ENCODE data around the gene LRRN1.
A peak's percentile ranks its signal among the peaks of the same experiment; 100 is the strongest.
"Not testable (repeated sequence)": the region's sequence is repeated elsewhere in the genome, so short reads cannot be mapped to it uniquely, and the experiment has no call there.

Gene LRRN1

GRCh38 chr3:3828417-3828816 lies 29.2 kb downstream of the LRRN1 start:
- DNase-seq; H3K27ac Mint-ChIP-seq; H3K27me3 Mint-ChIP-seq; H3K4me1 Mint-ChIP-seq (ENCODE audit: low read depth); H3K4me3 Mint-ChIP-seq: not testable (repeated sequence)
- Mint-ChIP-seq H3K9me3 (peaks cover 12% of the 10 kb centered on the region), H3K36me3 (ENCODE audit: low read depth) (peaks cover 11% of the 10 kb centered on the region)

GRCh38 chr3:3836845-3837244 lies 37.6 kb downstream of the LRRN1 start:
- peaks cover 12% of the 10 kb centered on the region for H3K36me3 Mint-ChIP-seq (ENCODE audit: low read depth)
- H3K27me3 Mint-ChIP-seq: no peaks in the 10 kb centered on the region
- peaks cover 16% of the 10 kb centered on the region for H3K4me1 Mint-ChIP-seq (ENCODE audit: low read depth)
- no peak overlapping the region for H3K4me3 Mint-ChIP-seq
- peak overlapping the region; percentile 67 for H3K27ac Mint-ChIP-seq
- peaks cover 32% of the 10 kb centered on the region for H3K9me3 Mint-ChIP-seq
- no peak for DNase-seq

- Mint-ChIP-seq H3K4me3 (no peak overlapping the region), H3K9me3 (peaks cover 14% of the 10 kb centered on the region), H3K27ac (no peak overlapping the region), H3K4me1 (ENCODE audit: low read depth) (peaks cover 4% of the 10 kb centered on the region), H3K36me3 (ENCODE audit: low read depth) (peaks cover 14% of the 10 kb centered on the region), H3K27me3 (no peaks in the 10 kb centered on the region)
- DNase-seq: no peak
Observed at GRCh38 chr3:3842356-3842755, 43.1 kb downstream of the LRRN1 start.

- Mint-ChIP-seq H3K27ac (no peak overlapping the region), H3K27me3 (no peaks in the 10 kb centered on the region), H3K36me3 (ENCODE audit: low read depth) (peaks cover 14% of the 10 kb centered on the region), H3K4me3 (no peak overlapping the region), H3K4me1 (ENCODE audit: low read depth) (peaks cover 7% of the 10 kb centered on the region), H3K9me3 (no peaks in the 10 kb centered on the region)
- no peak for DNase-seq
Observed at GRCh38 chr3:3847994-3848922, 49.0 kb downstream of the LRRN1 start.

DNA sequence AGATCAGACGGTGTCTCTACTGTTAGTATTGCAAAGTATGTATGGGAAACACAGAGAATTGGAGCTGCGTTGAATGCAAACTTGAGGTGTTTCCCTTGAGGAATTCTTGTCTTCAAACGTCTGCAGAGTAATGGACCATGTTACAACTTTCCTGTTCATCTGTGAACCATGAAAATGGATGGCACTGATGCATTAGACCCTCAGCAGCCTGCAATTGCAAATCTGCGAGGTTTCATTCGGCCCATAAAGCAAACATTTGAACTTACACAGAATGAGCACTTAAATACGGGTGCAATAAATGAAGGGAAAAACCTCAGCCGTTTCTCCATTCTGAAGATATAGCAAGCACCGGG lies 49.7 kb downstream of the LRRN1 start:
- DNase-seq: no peak

DNA sequence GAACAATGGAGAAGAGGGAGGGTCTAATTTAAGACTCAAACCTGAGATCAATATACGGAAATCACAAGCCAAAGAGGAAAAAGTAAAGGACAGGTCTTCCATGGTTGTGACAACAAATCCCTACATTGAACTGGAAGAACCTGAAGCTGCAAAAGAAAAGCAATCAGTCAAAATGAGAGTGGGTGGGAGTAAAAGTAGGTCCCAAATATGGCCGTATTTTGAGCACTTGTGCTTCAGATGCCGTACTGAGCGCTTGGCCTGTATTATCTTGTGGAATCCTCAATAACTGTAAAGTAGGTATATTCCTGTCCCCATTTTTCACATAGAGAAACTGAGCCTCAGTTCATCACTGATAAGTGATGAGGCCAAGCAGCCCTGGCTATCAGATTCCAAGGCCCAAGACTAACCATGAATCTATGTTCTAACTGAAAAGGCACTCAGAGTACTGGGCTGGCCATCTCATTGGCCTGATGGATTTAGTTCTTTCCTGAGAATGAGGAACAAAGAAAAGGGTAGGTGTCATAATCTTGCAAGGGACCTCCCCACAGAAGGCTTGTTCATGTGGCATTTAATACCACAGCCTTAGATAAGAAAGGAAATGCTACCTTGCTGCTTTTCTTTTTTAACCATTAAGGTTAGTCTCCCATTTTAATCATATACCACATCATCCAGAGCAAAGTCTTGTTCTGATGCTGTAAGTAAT lies 52.5 kb downstream of the LRRN1 start:
- Mint-ChIP-seq H3K36me3 (ENCODE audit: low read depth) (no peaks in the 10 kb centered on the region), H3K4me1 (ENCODE audit: low read depth) (peaks cover 7% of the 10 kb centered on the region), H3K9me3 (no peaks in the 10 kb centered on the region), H3K4me3 (no peak overlapping the region), H3K27me3 (no peaks in the 10 kb centered on the region), H3K27ac (no peak overlapping the region)
- no peak for DNase-seq

More for the DNA sequence above, 49.7 kb downstream of the LRRN1 start:
- peaks cover 7% of the 10 kb centered on the region for H3K4me1 Mint-ChIP-seq (ENCODE audit: low read depth)
- no peaks in the 10 kb centered on the region for H3K9me3 Mint-ChIP-seq
- H3K36me3 Mint-ChIP-seq (ENCODE audit: low read depth): peaks cover 14% of the 10 kb centered on the region
- H3K27ac Mint-ChIP-seq: no peak overlapping the region
- no peaks in the 10 kb centered on the region for H3K27me3 Mint-ChIP-seq
- no peak overlapping the region for H3K4me3 Mint-ChIP-seq

GRCh38 chr3:3853544-3853943 lies 54.3 kb downstream of the LRRN1 start:
- DNase-seq: no peak
- H3K27me3 Mint-ChIP-seq: no peaks in the 10 kb centered on the region
- H3K4me1 Mint-ChIP-seq (ENCODE audit: low read depth): peaks cover 7% of the 10 kb centered on the region
- H3K4me3 Mint-ChIP-seq: no peak overlapping the region
- H3K9me3 Mint-ChIP-seq: no peaks in the 10 kb centered on the region
- H3K36me3 Mint-ChIP-seq (ENCODE audit: low read depth): no peaks in the 10 kb centered on the region
- H3K27ac Mint-ChIP-seq: no peak overlapping the region

DNA sequence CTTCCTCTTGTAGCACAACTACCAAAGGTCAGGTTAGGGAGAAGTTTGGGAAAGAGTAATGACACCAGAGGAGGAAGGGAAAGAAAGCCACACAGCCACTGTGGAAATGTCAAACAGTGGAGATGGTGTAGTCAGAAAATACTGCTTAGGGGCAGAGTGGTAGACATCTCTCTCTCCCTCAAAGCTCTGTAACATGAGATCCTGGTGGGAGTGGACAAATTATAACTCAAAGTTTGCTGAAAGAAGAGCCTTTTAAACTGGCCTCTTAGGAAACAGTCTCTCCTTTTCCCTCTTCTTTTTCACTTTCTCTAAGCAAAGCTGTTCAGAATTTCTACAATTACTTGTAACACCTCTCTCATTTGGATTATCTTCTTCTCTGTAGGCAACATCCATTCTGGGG lies 55.8 kb downstream of the LRRN1 start:
- Mint-ChIP-seq H3K4me3 (no peak overlapping the region), H3K27ac (no peak overlapping the region), H3K9me3 (no peaks in the 10 kb centered on the region), H3K27me3 (no peaks in the 10 kb centered on the region), H3K4me1 (ENCODE audit: low read depth) (peaks cover 7% of the 10 kb centered on the region), H3K36me3 (ENCODE audit: low read depth) (no peaks in the 10 kb centered on the region)
- DNase-seq: no peak

DNA sequence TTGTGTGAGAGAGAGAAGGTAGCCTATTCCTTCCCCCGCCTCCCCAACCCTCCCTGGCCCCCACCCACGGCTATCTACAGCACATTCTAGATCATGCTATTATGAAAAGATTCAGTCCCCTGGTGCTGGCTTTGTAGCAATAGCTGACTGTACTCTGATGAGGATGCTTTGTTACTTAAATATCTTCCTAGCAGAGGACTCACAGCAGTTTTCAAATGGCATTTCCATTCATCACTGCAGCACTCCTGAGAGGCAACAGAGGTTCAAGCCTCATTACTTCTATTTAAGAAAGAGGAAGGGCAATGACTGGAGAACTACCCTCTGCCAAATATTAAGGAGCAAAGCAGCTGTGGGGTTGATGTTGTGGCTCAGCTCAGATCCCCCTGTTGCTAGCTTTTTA lies 61.0 kb downstream of the LRRN1 start:
- Mint-ChIP-seq H3K27me3 (no peaks in the 10 kb centered on the region), H3K4me3 (no peak overlapping the region), H3K9me3 (no peaks in the 10 kb centered on the region), H3K36me3 (ENCODE audit: low read depth) (no peaks in the 10 kb centered on the region), H3K27ac (no peak overlapping the region), H3K4me1 (ENCODE audit: low read depth) (no peaks in the 10 kb centered on the region)
- DNase-seq: no peak

DNA sequence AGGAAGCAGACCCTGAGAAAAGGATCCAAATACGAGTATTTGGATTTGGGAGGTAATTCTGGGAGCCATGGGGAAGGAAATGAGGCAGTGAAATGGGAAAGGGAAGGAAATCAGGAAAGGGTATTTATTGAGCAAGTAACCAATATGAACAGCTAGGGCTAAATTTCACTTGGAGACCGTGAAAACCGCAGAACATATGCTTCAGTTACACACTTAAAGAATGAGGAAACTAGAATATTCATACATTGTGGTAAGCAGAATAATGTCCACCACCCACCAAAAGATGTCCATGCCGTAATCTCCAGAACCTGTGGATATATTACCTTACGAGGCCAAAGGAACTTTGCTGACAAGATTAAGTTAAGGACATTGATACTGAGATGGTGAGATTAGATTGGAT lies 63.3 kb downstream of the LRRN1 start:
- H3K36me3 Mint-ChIP-seq (ENCODE audit: low read depth): no peaks in the 10 kb centered on the region
- no peak for DNase-seq
- no peaks in the 10 kb centered on the region for H3K27me3 Mint-ChIP-seq
- no peak overlapping the region for H3K27ac Mint-ChIP-seq
- peaks cover under 1% of the 10 kb centered on the region for H3K9me3 Mint-ChIP-seq
- H3K4me1 Mint-ChIP-seq (ENCODE audit: low read depth): no peaks in the 10 kb centered on the region
- H3K4me3 Mint-ChIP-seq: no peak overlapping the region

GRCh38 chr3:3875491-3875890 lies 76.3 kb downstream of the LRRN1 start:
- no peaks in the 10 kb centered on the region for H3K4me1 Mint-ChIP-seq (ENCODE audit: low read depth)
- no peaks in the 10 kb centered on the region for H3K27me3 Mint-ChIP-seq
- no peaks in the 10 kb centered on the region for H3K36me3 Mint-ChIP-seq (ENCODE audit: low read depth)
- no peaks in the 10 kb centered on the region for H3K9me3 Mint-ChIP-seq
- H3K27ac Mint-ChIP-seq: no peak overlapping the region
- no peak overlapping the region for H3K4me3 Mint-ChIP-seq
- DNase-seq: no peak

- Mint-ChIP-seq H3K4me3 (no peak overlapping the region), H3K27me3 (no peaks in the 10 kb centered on the region), H3K4me1 (ENCODE audit: low read depth) (no peaks in the 10 kb centered on the region), H3K9me3 (peaks cover 2% of the 10 kb centered on the region), H3K27ac (no peak overlapping the region), H3K36me3 (ENCODE audit: low read depth) (no peaks in the 10 kb centered on the region)
- DNase-seq: no peak
Observed at GRCh38 chr3:3881050-3881449, 81.8 kb downstream of the LRRN1 start.

DNA sequence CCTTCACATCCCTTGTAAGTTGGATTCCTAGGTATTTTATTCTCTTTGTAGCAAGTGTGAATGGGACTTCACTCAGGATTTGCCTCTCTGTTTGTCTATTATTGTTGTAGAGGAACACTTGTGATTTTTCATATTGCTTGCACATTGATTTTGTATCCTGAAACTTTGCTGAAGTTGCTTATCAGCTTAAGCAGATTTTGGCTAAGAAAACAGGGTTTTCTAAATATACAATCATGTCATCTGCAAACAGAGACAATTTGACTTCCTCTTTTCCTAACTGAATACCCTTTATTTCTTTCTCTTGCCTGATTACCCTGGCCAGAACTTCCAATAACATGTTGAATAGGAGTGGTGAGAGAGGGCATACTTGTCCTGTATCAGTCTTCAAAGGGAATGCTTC lies 88.1 kb downstream of the LRRN1 start:
- H3K27me3 Mint-ChIP-seq; H3K4me3 Mint-ChIP-seq; DNase-seq; H3K27ac Mint-ChIP-seq; H3K4me1 Mint-ChIP-seq (ENCODE audit: low read depth); H3K36me3 Mint-ChIP-seq (ENCODE audit: low read depth): not testable (repeated sequence)
- peaks cover 36% of the 10 kb centered on the region for H3K9me3 Mint-ChIP-seq

DNA sequence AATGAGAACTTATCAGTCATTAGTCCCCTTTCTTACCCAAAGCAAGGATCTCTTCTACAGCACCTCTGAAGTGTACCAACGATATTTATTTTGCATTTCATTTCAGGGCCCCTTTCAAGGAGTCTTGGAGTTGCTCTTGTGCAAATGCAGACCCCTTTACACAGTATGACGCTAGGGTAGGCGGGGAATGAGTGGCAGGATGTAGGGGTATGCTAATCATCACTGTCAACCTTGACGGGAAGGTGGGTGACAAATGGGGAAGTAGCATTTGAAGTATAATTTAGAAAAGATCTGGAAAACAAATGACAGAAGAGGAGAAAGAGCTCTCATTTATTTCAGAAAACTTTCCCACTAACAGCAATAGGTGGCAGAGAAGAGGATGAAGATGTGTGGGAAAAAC lies 94.4 kb downstream of the LRRN1 start:
- peaks cover 25% of the 10 kb centered on the region for H3K9me3 Mint-ChIP-seq

More for the DNA sequence above, 94.4 kb downstream of the LRRN1 start:
- Mint-ChIP-seq H3K36me3 (ENCODE audit: low read depth) (no peaks in the 10 kb centered on the region), H3K27ac (no peak overlapping the region), H3K27me3 (no peaks in the 10 kb centered on the region), H3K4me3 (no peak overlapping the region), H3K4me1 (ENCODE audit: low read depth) (no peaks in the 10 kb centered on the region)
- no peak for DNase-seq

Measured in activated T-cell treated with anti-CD3 and anti-CD28 coated beads, Interleukin-2, amount 50 U/mL, for 24 hours (primary cell).